ENCODE data around the gene XPO6.

Gene XPO6

GRCh38 chr16:28207399-28207798 lies 4.4 kb downstream of the XPO6 start:
- no peak for DNase-seq

GRCh38 chr16:28205974-28206373 lies 5.8 kb downstream of the XPO6 start:
- no peak for DNase-seq

GRCh38 chr16:28205117-28205899 lies 6.5 kb downstream of the XPO6 start:
- DNase-seq: no peak

GRCh38 chr16:28204622-28205021 lies 7.1 kb downstream of the XPO6 start:
- DNase-seq: no peak

GRCh38 chr16:28204204-28204603 lies 7.6 kb downstream of the XPO6 start:
- DNase-seq: no peak

- DNase-seq: peak; percentile 79
These were observed 9.5 kb downstream of the XPO6 start for GRCh38 chr16:28202147-28202746.

GRCh38 chr16:28200661-28201060 lies 11.1 kb downstream of the XPO6 start:
- DNase-seq: no peak

GRCh38 chr16:28196387-28196987 lies 15.3 kb downstream of the XPO6 start:
- DNase-seq: no peak

- DNase-seq: no peak
These were observed 15.9 kb downstream of the XPO6 start for GRCh38 chr16:28195859-28196258.

GRCh38 chr16:28193530-28194423 lies 18.0 kb downstream of the XPO6 start:
- peak; percentile 85 for DNase-seq

GRCh38 chr16:28192806-28193529 lies 18.8 kb downstream of the XPO6 start:
- peak; percentile 79 for DNase-seq

GRCh38 chr16:28191364-28191960 lies 20.3 kb downstream of the XPO6 start:
- no peak for DNase-seq

- DNase-seq: peak; percentile 83
These were observed 22.5 kb downstream of the XPO6 start for GRCh38 chr16:28189245-28189644.

- DNase-seq: peak; percentile 95
These were observed 23.5 kb downstream of the XPO6 start for GRCh38 chr16:28188085-28188916.

GRCh38 chr16:28187595-28188004 lies 24.2 kb downstream of the XPO6 start:
- peak; percentile 94 for DNase-seq

GRCh38 chr16:28186752-28187151 lies 25.0 kb downstream of the XPO6 start:
- no peak for DNase-seq

GRCh38 chr16:28185696-28186095 lies 26.1 kb downstream of the XPO6 start:
- DNase-seq: no peak

- DNase-seq: no peak
These were observed 27.1 kb downstream of the XPO6 start for GRCh38 chr16:28184625-28185024.

GRCh38 chr16:28183930-28184329 lies 27.8 kb downstream of the XPO6 start:
- no peak for DNase-seq

- no peak for DNase-seq
These were observed 28.3 kb downstream of the XPO6 start for GRCh38 chr16:28183484-28183883.

GRCh38 chr16:28182801-28183200 lies 29.0 kb downstream of the XPO6 start:
- no peak for DNase-seq
